AG04450 (cell line): ENCODE measurements around the gene ZNF583. TPM values are rescaled to one million over a fixed set of nuclear protein-coding genes. Genes with fewer than 3 reads are reported as not detected.
A peak's percentile ranks its signal among the peaks of the same experiment; 100 is the strongest.

ENCODE experiments used
- CTCF ChIA-PET: fragments of 300-600, 350-600 bp; formaldehyde crosslinking; extraction: SDS; loops from one replicate; lab custom pipeline; 2022; ENCODE audit warnings: antibody characterized with exemption, inconsistent platforms; lab: Charles Lee
- POLR2A ChIA-PET: fragments of 350-600 bp; formaldehyde crosslinking; extraction: SDS; loops from one replicate; lab custom pipeline; 2021; ENCODE audit warnings: antibody characterized with exemption, inconsistent platforms; lab: Yijun Ruan, JAX
- DNase-seq: peaks from one replicate; pipeline ENCODE4 v3.0.0-alpha.2; 2011; ENCODE audit warnings: low read depth, low spot score
- H3K27ac ChIP-seq: one replicate; pipeline ENCODE4 v1.5.1; 2012; ENCODE audit warnings: low read depth, low read length, control low read depth
- H3K27me3 ChIP-seq: one replicate; pipeline ENCODE4 v1.6.0; 2012; ENCODE audit warnings: low read length; ENCODE audit not compliant: control insufficient read depth, insufficient read depth
- H3K4me3 ChIP-seq: 2 replicates; pipeline ENCODE4 v1.5.1; 2011; ENCODE audit warnings: mild to moderate bottlenecking, low read depth, low read length, control low read depth
- H3K9me3 ChIP-seq: 2 replicates; pipeline ENCODE4 v1.5.1; 2012; ENCODE audit warnings: low read length; ENCODE audit not compliant: control insufficient read depth, insufficient read depth
- polyA plus RNA-seq: library from polyadenylated mRNA; depleted of rRNA; stranded (reverse); fragments of >200 nt; gene quantifications from 2 replicates; pipeline ENCODE4 v1.2.3, GENCODE V29; 2011
- TF ChIP-seq, protein P1 (sequence below): IDR thresholded peaks from 2 replicates; pipeline ENCODE4 v1.5.1; 2011; ENCODE audit warnings: low read depth, low read length, control low read depth, inconsistent platforms

The ZNF583 gene
- polyA plus RNA-seq, 1 experiment, result 6.2 TPM

DNA sequence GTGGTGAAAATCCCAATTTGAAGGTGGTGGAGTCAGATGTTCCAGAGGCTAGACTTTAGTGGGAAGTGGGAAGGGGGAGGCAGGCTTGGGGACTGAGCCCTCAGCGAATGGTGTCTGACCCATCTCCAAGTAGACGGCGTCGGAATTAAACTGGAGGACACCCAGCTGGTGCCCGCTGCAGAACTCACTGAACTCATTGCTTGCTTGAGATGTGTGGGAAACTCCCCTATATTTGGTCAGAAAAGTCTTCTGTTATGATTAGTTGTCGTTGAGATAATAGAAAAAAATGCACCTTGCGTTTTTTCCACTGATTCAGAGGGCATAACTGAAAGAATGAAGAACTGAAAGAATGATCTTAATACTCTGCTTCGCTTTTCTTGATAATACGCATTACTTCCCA is 871 bp upstream of the ZNF583 start:
- no peaks in the 10 kb centered on the region for H3K27me3 ChIP-seq
- TF ChIP-seq, protein P1, sequence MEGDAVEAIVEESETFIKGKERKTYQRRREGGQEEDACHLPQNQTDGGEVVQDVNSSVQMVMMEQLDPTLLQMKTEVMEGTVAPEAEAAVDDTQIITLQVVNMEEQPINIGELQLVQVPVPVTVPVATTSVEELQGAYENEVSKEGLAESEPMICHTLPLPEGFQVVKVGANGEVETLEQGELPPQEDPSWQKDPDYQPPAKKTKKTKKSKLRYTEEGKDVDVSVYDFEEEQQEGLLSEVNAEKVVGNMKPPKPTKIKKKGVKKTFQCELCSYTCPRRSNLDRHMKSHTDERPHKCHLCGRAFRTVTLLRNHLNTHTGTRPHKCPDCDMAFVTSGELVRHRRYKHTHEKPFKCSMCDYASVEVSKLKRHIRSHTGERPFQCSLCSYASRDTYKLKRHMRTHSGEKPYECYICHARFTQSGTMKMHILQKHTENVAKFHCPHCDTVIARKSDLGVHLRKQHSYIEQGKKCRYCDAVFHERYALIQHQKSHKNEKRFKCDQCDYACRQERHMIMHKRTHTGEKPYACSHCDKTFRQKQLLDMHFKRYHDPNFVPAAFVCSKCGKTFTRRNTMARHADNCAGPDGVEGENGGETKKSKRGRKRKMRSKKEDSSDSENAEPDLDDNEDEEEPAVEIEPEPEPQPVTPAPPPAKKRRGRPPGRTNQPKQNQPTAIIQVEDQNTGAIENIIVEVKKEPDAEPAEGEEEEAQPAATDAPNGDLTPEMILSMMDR, result no peak
- peak overlapping the region; percentile 91 for H3K27ac ChIP-seq
- ChIA-PET POLR2A (interaction anchor here (0.6 to 1.1 kb wide), 7 partner anchors 10 to 1171 kb away, joined by 3 to 5 read pairs (median 3); partner anchors contain the start of genes ZNF582, ZNF71 and ZNF787), CTCF (interaction anchor here (0.6 to 3.4 kb wide), 2 partner anchors 10 to 900 kb away, joined by 3 to 19 read pairs; partner anchors contain the start of gene ZNF582)
- peaks cover 46% of the 10 kb centered on the region for H3K9me3 ChIP-seq
- H3K4me3 ChIP-seq, result peak overlapping the region; percentile 96
- DNase-seq, result peak; percentile 3

DNA sequence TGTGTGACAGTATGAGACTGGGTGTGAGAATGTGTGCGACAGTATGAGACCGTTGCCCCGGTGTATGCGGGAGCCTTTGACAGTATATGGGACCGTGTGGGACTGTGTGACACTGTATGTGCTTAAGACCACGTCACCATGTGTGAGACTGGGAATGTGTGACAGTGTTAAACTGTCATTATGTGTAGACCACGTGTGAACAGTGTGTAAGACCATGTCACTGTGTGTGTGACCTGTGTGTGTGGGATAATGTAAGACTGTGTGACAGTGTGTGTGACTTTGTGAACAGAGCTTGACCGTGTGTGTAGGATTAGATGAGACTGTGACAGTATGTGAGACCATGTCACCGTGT is 549 bp downstream of the ZNF583 start:
- ChIA-PET CTCF (no interaction called here), POLR2A (no interaction called here)
- TF ChIP-seq, protein P1, result no peak
- Histone ChIP-seq H3K27me3 (no peaks in the 10 kb centered on the region), H3K9me3 (peaks cover 38% of the 10 kb centered on the region), H3K4me3 (peak overlapping the region; percentile 96), H3K27ac (peak overlapping the region; percentile 42)
- no peak for DNase-seq

DNA sequence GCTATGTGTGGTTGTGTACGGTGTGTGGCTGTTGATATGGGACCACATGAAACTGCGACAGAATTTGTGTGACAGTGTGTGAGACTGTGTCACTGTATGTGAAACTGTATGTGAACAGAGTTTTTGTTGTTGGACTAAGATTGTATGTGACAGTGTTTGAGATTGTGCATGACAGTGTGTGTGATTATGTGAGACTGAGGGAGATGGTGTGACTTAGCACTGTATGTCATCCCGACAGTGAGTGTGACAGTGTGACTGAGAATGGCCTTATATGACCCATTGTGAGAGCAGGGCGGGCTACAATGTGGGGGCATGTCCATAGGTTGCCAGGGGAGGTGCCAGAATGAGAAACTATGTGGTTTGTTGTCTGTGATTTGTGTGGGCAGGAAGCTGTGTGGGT is 930 bp downstream of the ZNF583 start:
- ChIA-PET POLR2A (no interaction called here), CTCF (no interaction called here)
- Histone ChIP-seq H3K4me3 (peak overlapping the region; percentile 96), H3K27me3 (no peaks in the 10 kb centered on the region), H3K9me3 (peaks cover 38% of the 10 kb centered on the region), H3K27ac (no peak overlapping the region)
- TF ChIP-seq, protein P1, result no peak
- no peak for DNase-seq

DNA sequence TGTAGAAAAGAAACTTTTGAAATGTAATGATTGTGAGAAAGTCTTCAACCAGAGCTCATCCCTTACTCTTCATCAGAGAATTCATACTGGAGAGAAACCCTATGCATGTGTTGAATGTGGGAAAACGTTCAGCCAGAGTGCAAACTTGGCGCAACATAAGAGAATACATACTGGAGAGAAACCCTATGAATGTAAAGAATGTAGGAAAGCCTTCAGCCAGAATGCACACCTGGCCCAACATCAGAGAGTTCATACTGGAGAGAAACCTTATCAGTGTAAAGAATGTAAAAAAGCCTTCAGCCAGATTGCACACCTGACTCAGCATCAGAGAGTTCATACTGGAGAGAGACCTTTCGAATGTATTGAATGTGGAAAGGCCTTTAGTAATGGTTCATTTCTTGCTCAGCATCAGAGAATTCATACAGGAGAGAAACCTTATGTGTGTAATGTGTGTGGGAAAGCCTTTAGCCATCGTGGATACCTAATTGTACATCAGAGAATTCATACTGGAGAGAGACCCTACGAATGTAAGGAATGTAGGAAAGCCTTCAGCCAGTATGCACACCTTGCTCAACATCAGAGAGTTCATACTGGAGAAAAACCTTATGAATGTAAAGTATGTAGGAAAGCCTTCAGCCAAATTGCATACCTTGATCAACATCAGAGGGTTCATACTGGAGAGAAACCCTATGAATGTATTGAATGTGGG is 19.3 kb downstream of the ZNF583 start:
- peaks cover 32% of the 10 kb centered on the region for H3K9me3 ChIP-seq
- DNase-seq, result no peak
- H3K27ac ChIP-seq, result no peak overlapping the region
- TF ChIP-seq, protein P1, result no peak
- ChIA-PET CTCF (no interaction called here), POLR2A (no interaction called here)
- H3K4me3 ChIP-seq, result no peak overlapping the region
- no peaks in the 10 kb centered on the region for H3K27me3 ChIP-seq

DNA sequence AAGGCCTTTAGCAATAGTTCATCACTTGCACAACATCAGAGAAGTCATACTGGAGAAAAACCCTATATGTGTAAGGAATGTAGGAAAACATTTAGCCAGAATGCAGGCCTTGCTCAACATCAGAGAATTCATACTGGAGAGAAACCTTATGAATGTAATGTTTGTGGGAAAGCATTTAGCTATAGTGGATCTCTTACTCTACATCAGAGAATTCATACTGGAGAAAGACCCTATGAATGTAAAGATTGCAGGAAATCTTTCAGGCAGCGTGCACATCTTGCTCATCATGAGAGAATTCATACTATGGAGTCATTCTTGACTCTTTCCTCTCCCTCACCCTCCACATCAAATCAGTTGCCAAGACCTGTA is 19.8 kb downstream of the ZNF583 start:
- H3K9me3 ChIP-seq, result peaks cover 34% of the 10 kb centered on the region
- CTCF ChIA-PET, result no interaction called here
- H3K27ac ChIP-seq, result no peak overlapping the region
- TF ChIP-seq, protein P1, result no peak
- DNase-seq, result no peak
- H3K27me3 ChIP-seq, result no peaks in the 10 kb centered on the region
- POLR2A ChIA-PET, result no interaction called here
- H3K4me3 ChIP-seq, result no peak overlapping the region
